HepG2 (cell line): ENCODE data around the gene NXT1. TPM values are rescaled to one million over a fixed set of nuclear protein-coding genes. Genes with fewer than 3 reads are reported as not detected.
A peak's percentile ranks its signal among the peaks of the same experiment; 100 is the strongest.

Experiments
- AHR ChIP-seq: IDR thresholded peaks from 2 replicates; pipeline ENCODE4 v1.6.1; 2018; ENCODE audit warnings: missing genetic modification reagents, missing compliant biosample characterization
- CBX1 ChIP-seq: IDR thresholded peaks from one replicate; pipeline ENCODE4 v1.6.1; 2016; ENCODE audit warnings: antibody characterized with exemption, low read depth
- CEBPB ChIP-seq: IDR thresholded peaks from 2 replicates; pipeline ENCODE4 v1.6.1; 2011; ENCODE audit warnings: low read depth, low read length, improper control_type of control experiment, borderline replicate concordance
- CEBPG ChIP-seq: IDR thresholded peaks from 2 replicates; pipeline ENCODE4 v1.6.1; 2016
- HMGA1 ChIP-seq: sonication (generic); formaldehyde crosslinking; conservative IDR thresholded peaks from 2 replicates; pipeline ENCODE4 v1.4.0; 2020; ENCODE audit warnings: missing genetic modification reagents
- KDM5A ChIP-seq: fragments of 200-600 bp; sonication (generic); IDR thresholded peaks from 2 replicates; pipeline ENCODE4 v1.7.0; 2018; ENCODE audit warnings: antibody characterized with exemption, mild to moderate bottlenecking, low read length, borderline replicate concordance
- KDM6A ChIP-seq: IDR thresholded peaks from 2 replicates; pipeline ENCODE4 v1.6.1; 2016; ENCODE audit warnings: low read depth
- MAFF ChIP-seq: IDR thresholded peaks from 2 replicates; pipeline ENCODE4 v1.6.1; 2011; ENCODE audit warnings: low read depth, low read length, improper control_type of control experiment
- NCOA2 ChIP-seq: sonication (generic); formaldehyde crosslinking; IDR thresholded peaks from 2 replicates; pipeline ENCODE4 v1.8.0; 2022; ENCODE audit warnings: inconsistent platforms
- NFIC ChIP-seq: IDR thresholded peaks from 2 replicates; pipeline ENCODE4 v1.6.1; 2012; ENCODE audit warnings: mild to moderate bottlenecking, low read length, inconsistent platforms
- NR2F6 ChIP-seq, 2 experiments: IDR thresholded peaks; 2 replicates each; pipeline ENCODE4 v1.6.1; 2016; ENCODE audit warnings: antibody characterized with exemption in 1 of 2, mild to moderate bottlenecking in 1 of 2
- RARA ChIP-seq: IDR thresholded peaks from 2 replicates; pipeline ENCODE4 v1.6.1; 2016; ENCODE audit warnings: missing genetic modification reagents, missing compliant biosample characterization
- RFX5 ChIP-seq: IDR thresholded peaks from 2 replicates; pipeline ENCODE4 v1.6.1; 2011; ENCODE audit warnings: low read depth, low read length, improper control_type of control experiment
- SIN3A ChIP-seq: IDR thresholded peaks from 2 replicates; pipeline ENCODE4 v1.6.1; 2011; ENCODE audit warnings: low read depth, mild to moderate bottlenecking, control low read depth, low read length, borderline replicate concordance
- SP140L ChIP-seq: sonication (generic); formaldehyde crosslinking; IDR thresholded peaks from 2 replicates; pipeline ENCODE4 v1.4.0; 2020; ENCODE audit warnings: missing genetic modification reagents, borderline replicate concordance
- SRSF4 ChIP-seq: fragments of 200-400 bp; formaldehyde crosslinking; IDR thresholded peaks from one replicate; pipeline ENCODE4 v1.6.1; 2018; ENCODE audit warnings: mild to moderate bottlenecking, low read depth, low read length, moderate library complexity; ENCODE audit not compliant: poor library complexity, severe bottlenecking
- ZBTB1 ChIP-seq: sonication (generic); formaldehyde crosslinking; IDR thresholded peaks from 2 replicates; pipeline ENCODE4 v1.4.0; 2020; ENCODE audit warnings: missing genetic modification reagents, borderline replicate concordance
- ZBTB7A ChIP-seq: sonication (generic); formaldehyde crosslinking; IDR thresholded peaks from 2 replicates; pipeline ENCODE4 v1.8.0; 2022; ENCODE audit warnings: mild to moderate bottlenecking, missing genetic modification reagents
- ZC3H4 ChIP-seq: sonication (generic); formaldehyde crosslinking; IDR thresholded peaks from 2 replicates; pipeline ENCODE4 v1.4.0; 2020; ENCODE audit warnings: missing genetic modification reagents, borderline replicate concordance
- ZNF468 ChIP-seq: sonication (generic); formaldehyde crosslinking; IDR thresholded peaks from 2 replicates; pipeline ENCODE4 v1.8.0; 2022; ENCODE audit warnings: mild to moderate bottlenecking, moderate library complexity, missing genetic modification reagents
- ZNF557 ChIP-seq: sonication (generic); formaldehyde crosslinking; IDR thresholded peaks from 2 replicates; pipeline ENCODE4 v1.4.0; 2020; ENCODE audit warnings: missing genetic modification reagents
- ZNF746 ChIP-seq: sonication (generic); formaldehyde crosslinking; IDR thresholded peaks from 2 replicates; pipeline ENCODE4 v1.8.0; 2022; ENCODE audit warnings: mild to moderate bottlenecking, missing genetic modification reagents
- ZNF747 ChIP-seq: sonication (generic); formaldehyde crosslinking; IDR thresholded peaks from 2 replicates; pipeline ENCODE4 v1.8.1; 2023; ENCODE audit warnings: missing genetic modification reagents, mild to moderate bottlenecking, borderline replicate concordance
- polyA plus RNA-seq, 8 experiments: library from polyadenylated mRNA; depleted of rRNA in 3 of 8; stranded (reverse) in 7 of 8; unstranded in 1 of 8; fragments of >200 nt; fragmentation: Illumina TruSeq in 4 of 8; extraction: Trizol in 4 of 8; gene quantifications; 2 replicates each; pipeline versions ENCODE4 v1.2.1 to v1.2.3, GENCODE V29; 2011 to 2016; ENCODE audit warnings: low read depth in 4 of 8, missing spikeins in 1 of 8, mixed read lengths in 1 of 8; ENCODE audit not compliant: insufficient read depth in 1 of 8
- total RNA-seq, 5 experiments: library from RNA; depleted of rRNA; stranded (reverse); fragments of >200 nt; fragmentation: Illumina TruSeq; extraction: Trizol; gene quantifications; 2 replicates each; pipeline ENCODE4 v1.2.3, GENCODE V29; 2016; ENCODE audit warnings: low read depth in 1 of 5
- TF ChIP-seq, protein P1 (sequence below): sonication (generic); formaldehyde crosslinking; IDR thresholded peaks from 2 replicates; pipeline ENCODE4 v1.5.0; 2020; ENCODE audit warnings: mild to moderate bottlenecking, low read depth, missing genetic modification reagents, borderline replicate concordance
- TF ChIP-seq, protein P2 (sequence below): sonication (generic); formaldehyde crosslinking; IDR thresholded peaks from 2 replicates; pipeline ENCODE4 v1.8.1; 2023; ENCODE audit warnings: mild to moderate bottlenecking, missing genetic modification reagents, borderline replicate concordance
- TF ChIP-seq, protein P3 (sequence below): sonication (generic); formaldehyde crosslinking; IDR thresholded peaks from 2 replicates; pipeline ENCODE4 v1.5.1; 2020; ENCODE audit warnings: mild to moderate bottlenecking, moderate library complexity, missing genetic modification reagents
- TF ChIP-seq, protein P4 (sequence below): sonication (generic); formaldehyde crosslinking; IDR thresholded peaks from 2 replicates; pipeline ENCODE4 v1.8.1; 2022; ENCODE audit warnings: low read depth, mild to moderate bottlenecking, missing genetic modification reagents

NXT1 gene
- total and polyA plus RNA-seq, 2 of the 13 experiments (the other 11 are each of a cell fraction or from before 2014, with no cell fraction given), result 35.6 to 65.9 TPM

DNA sequence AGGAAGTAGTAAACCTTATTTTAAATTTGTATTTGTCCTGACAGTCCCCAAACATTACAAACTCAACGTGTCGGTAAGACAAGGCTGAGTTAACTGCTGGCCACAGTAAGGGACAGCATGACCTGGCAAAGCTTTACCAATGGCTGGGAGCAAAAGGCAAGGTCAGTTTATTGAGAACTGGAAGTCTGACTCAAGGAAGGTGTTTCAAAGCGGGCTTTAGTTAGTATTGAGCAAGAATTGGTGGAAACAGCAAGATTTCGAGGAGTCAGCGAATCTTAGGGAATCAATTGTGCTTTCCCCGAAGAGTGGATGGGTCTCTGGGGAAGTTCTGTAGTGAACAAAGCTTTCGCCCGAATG lies 10.5 kb downstream of the NXT1 start (continued):
- TF ChIP-seq, protein P1, sequence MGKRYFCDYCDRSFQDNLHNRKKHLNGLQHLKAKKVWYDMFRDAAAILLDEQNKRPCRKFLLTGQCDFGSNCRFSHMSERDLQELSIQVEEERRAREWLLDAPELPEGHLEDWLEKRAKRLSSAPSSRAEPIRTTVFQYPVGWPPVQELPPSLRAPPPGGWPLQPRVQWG, result no peak
- TF ChIP-seq ZNF468 (CRISPR knock-in tag) (no peak), NR2F6 (IDR thresholded peaks at IDR 0.05) (no peak), NR2F6 (CRISPR knock-in tag; IDR thresholded peaks at IDR 0.05) (peak; percentile 5; the same call in 1 of the 2 replicates), KDM6A (CRISPR knock-in tag) (no peak), ZBTB7A (no peak), SRSF4 (no peak), CEBPB (peak; percentile 92), ZC3H4 (CRISPR knock-in tag) (peak; percentile 94; the same call in 1 of the 2 replicates), SP140L (CRISPR knock-in tag) (peak; percentile 23; the same call in 1 of the 2 replicates), AHR (CRISPR knock-in tag) (no peak), CBX1 (no peak), NFIC (0 out of 2 replicates have a peak, but pooled peaks have one; percentile 42), RFX5 (no peak), HMGA1 (no peak), ZNF746 (CRISPR knock-in tag) (no peak), SIN3A (0 out of 2 replicates have a peak, but pooled peaks have one; percentile 17), MAFF (peak; percentile 96), RARA (CRISPR knock-in tag) (0 out of 2 replicates have a peak, but pooled peaks have one; percentile 5), ZNF557 (CRISPR knock-in tag) (no peak), ZBTB1 (no peak), CEBPG (CRISPR knock-in tag) (peak; percentile 61), ZNF747 (no peak), NCOA2 (CRISPR knock-in tag) (no peak), KDM5A (peak; percentile 59; the same call in 1 of the 2 replicates)
- TF ChIP-seq, protein P2, sequence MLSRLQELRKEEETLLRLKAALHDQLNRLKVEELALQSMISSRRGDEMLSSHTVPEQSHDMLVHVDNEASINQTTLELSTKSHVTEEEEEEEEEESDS (CRISPR knock-in tag), result peak; percentile 24; the same call in 1 of the 2 replicates
- TF ChIP-seq, protein P3, sequence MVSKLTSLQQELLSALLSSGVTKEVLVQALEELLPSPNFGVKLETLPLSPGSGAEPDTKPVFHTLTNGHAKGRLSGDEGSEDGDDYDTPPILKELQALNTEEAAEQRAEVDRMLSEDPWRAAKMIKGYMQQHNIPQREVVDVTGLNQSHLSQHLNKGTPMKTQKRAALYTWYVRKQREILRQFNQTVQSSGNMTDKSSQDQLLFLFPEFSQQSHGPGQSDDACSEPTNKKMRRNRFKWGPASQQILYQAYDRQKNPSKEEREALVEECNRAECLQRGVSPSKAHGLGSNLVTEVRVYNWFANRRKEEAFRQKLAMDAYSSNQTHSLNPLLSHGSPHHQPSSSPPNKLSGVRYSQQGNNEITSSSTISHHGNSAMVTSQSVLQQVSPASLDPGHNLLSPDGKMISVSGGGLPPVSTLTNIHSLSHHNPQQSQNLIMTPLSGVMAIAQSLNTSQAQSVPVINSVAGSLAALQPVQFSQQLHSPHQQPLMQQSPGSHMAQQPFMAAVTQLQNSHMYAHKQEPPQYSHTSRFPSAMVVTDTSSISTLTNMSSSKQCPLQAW (CRISPR knock-in tag), result no peak
- TF ChIP-seq, protein P4, sequence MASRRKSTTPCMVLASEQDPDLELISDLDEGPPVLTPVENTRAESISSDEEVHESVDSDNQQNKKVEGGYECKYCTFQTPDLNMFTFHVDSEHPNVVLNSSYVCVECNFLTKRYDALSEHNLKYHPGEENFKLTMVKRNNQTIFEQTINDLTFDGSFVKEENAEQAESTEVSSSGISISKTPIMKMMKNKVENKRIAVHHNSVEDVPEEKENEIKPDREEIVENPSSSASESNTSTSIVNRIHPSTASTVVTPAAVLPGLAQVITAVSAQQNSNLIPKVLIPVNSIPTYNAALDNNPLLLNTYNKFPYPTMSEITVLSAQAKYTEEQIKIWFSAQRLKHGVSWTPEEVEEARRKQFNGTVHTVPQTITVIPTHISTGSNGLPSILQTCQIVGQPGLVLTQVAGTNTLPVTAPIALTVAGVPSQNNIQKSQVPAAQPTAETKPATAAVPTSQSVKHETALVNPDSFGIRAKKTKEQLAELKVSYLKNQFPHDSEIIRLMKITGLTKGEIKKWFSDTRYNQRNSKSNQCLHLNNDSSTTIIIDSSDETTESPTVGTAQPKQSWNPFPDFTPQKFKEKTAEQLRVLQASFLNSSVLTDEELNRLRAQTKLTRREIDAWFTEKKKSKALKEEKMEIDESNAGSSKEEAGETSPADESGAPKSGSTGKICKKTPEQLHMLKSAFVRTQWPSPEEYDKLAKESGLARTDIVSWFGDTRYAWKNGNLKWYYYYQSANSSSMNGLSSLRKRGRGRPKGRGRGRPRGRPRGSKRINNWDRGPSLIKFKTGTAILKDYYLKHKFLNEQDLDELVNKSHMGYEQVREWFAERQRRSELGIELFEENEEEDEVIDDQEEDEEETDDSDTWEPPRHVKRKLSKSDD (CRISPR knock-in tag), result no peak
